IPS-18c (cell line): Measurements from ENCODE around the gene DRC7.
"Not testable (repeated sequence)": the region's sequence is repeated elsewhere in the genome, so short reads cannot be mapped to it uniquely, and the experiment has no call there.

Experiments
- H3K4me3 ChIP-seq: 2 replicates; pipeline ENCODE4 v1.7.0; 2013; ENCODE audit warnings: low read depth, mild to moderate bottlenecking, low read length, moderate library complexity; ENCODE audit not compliant: insufficient read depth
- H3K9me3 ChIP-seq: one replicate; pipeline ENCODE4 v1.6.1; 2013; ENCODE audit warnings: mild to moderate bottlenecking, low read length, moderate library complexity; ENCODE audit not compliant: control insufficient read depth, insufficient read depth

The DRC7 gene

GRCh38 chr16:57669476-57670162 lies 25.0 kb upstream of the DRC7 start:
- H3K4me3 ChIP-seq = no peak overlapping the region
- H3K9me3 ChIP-seq = no peaks in the 10 kb centered on the region

- H3K4me3 ChIP-seq = no peak overlapping the region
- H3K9me3 ChIP-seq = no peaks in the 10 kb centered on the region
Measured at GRCh38 chr16:57670196-57670595, 24.4 kb upstream of the DRC7 start.

- H3K4me3 ChIP-seq, H3K9me3 ChIP-seq: not testable (repeated sequence)
Measured at GRCh38 chr16:57671451-57671850, 23.2 kb upstream of the DRC7 start.

DNA sequence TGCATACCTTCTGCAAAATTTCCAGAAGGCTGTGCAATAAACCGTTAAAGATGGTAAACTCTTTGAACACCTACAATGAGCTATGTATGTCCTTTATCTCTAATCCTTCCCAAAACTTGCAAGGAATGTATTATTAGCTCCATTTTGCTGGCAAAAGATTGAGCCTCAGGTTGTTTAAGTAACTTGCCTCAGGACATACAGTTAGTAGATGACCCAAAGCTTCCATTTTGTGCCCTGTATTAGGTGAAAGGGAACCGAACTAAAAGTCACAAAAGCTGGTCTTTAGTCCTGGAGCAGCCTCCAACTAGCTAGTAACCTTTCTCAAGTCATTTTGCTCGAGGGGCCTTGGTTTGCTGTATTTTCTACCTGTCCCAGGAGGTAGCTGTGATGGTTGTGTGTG lies 22.2 kb upstream of the DRC7 start:
- no peak overlapping the region for H3K4me3 ChIP-seq
- no peaks in the 10 kb centered on the region for H3K9me3 ChIP-seq

GRCh38 chr16:57672824-57673223 lies 21.8 kb upstream of the DRC7 start:
- Histone ChIP-seq H3K4me3 (no peak overlapping the region), H3K9me3 (no peaks in the 10 kb centered on the region)

DNA sequence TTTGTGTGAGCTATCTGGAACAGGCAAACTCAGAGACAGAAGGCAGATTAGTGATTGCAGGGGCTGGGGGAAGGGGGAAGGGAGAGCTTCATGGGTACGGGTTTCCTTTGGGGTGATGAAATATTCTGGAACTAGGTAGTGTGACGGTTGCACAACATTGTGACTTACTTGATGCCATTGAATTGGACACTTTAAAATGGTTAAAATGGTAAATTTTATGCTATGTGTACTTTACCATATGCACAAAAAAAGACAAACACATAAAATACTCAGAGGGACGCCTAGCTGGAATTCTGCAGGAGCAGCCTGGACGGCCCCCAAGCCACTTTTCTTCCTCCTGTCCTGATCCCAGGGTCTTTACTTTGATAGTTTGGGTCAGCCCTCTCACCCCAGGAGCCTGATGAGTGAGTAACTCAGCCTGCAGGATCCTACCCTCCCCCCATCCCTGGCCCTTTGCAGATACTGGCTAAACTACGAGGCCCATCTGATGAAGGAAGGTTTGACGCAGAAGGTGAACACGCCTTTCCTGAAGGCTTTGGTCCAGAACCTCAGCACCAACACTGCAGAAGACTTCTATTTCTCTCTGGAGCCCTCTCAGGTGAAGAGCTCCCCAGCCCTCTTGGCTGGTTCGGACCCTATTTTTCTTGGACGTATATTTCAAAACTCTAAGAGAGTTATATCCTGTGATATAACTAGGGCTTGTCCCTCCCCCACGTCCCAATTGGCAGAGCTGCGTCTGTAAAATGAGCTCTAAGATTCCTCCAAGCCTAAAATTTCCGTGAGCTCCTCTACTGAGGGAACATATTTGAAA lies 18.7 kb upstream of the DRC7 start:
- H3K4me3 ChIP-seq = peak overlapping the region; percentile 24; the same call in 1 of the 2 replicates
- H3K9me3 ChIP-seq = no peaks in the 10 kb centered on the region

GRCh38 chr16:57676553-57677085 lies 18.0 kb upstream of the DRC7 start:
- no peak overlapping the region for H3K4me3 ChIP-seq
- no peaks in the 10 kb centered on the region for H3K9me3 ChIP-seq

DNA sequence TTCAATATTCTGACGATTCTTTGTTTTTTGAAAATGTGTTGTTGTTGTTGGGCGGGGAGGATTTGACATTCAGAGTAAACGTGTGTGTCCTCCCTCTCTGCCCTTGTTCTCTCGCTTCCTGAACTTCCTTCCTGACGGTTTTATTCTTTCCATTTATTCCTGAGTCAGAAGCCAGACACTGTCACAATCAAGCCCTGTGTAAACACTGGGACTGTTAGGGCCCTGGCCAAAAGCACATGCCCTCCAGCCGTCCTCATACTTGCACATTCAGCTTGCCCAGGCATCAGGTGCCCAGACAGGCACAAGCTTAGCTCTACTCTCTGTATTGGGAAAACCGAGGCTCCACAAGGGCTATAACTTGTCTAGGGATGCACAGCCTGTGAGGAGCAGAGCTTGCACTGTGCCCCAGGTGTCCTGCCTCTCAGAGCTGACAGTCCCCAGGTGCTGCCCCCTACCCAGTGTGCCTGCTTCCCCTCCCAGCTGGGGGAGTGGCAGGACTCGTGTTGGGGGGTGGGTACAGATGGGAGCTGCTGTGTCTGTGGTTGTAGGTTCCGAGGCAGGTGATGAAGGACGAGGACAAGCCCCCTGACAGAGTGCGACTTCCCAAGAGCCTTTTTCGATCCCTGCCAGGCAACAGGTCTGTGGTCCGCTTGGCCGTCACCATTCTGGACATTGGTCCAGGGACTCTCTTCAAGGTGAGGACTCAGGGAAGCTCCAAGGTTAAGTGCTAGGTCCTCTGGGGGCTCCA lies 16.8 kb upstream of the DRC7 start:
- Histone ChIP-seq H3K4me3 (no peak overlapping the region), H3K9me3 (no peaks in the 10 kb centered on the region)

GRCh38 chr16:57679016-57679415 lies 15.6 kb upstream of the DRC7 start:
- Histone ChIP-seq H3K9me3 (no peaks in the 10 kb centered on the region), H3K4me3 (no peak overlapping the region)

GRCh38 chr16:57679767-57680482 lies 14.7 kb upstream of the DRC7 start:
- H3K4me3 ChIP-seq = no peak overlapping the region
- no peaks in the 10 kb centered on the region for H3K9me3 ChIP-seq

DNA sequence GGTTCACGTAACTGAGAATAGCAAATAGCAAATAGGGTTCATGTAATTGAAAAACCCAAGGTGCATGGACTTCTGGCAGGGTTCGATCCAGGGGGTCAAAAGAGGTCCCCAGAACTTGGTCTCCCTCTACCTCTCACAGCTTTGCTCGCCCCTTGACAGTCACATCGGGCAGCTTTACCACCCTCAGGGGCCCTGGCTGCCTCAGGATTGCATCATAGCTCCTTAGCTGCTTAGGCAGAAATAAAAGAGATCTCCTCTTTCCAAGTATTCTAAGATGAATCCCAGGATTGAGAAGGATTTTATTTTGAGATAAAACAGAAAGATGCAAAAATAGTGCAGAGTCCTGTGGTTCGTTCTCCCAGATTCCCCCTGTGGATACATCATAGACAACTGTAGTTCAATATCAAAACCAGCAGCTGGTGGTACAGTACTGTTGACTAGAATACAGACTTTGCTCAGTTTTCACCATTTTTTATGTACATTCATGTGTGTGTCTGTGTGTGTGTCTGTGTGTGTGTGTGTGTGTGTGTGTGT lies 13.7 kb upstream of the DRC7 start:
- H3K4me3 ChIP-seq = no peak overlapping the region
- H3K9me3 ChIP-seq = no peaks in the 10 kb centered on the region

DNA sequence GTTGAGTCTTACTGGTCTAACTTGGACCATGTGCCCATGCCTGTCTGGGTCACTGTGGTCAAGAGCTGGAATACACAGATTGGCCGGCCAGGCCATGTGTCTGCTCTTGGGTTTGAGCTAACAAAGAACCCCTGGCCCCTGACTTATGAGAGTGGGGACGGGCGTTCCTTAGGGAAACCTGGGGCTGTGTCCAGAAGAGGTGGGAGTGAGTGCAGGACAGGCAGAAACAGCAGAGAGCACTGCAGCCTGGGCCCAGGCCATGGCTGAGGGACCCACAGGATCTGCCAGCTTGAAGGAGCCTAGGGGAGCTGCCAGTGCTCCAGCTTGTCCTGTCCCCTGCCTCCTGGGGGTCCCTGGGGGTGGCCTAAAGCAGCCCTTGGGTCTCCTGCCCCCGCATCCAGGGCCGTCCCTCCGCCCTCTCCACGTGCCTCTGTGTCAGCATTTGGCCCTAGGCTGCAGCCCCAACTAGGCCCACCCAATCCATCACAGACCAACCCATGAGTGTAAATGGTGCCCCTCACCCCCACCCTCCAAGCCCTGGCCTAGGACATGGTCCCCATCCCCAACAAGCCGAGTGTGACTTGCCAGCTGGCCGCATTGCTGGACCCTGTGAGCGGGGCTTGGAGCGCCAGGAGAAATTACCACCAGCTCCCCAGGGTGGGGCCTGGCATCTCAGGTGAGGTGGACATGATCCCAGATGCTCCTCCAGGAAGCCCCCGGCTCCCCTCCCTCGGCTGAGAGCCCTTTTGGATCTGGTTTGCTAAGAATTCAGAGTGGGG lies 12.5 kb upstream of the DRC7 start:
- Histone ChIP-seq H3K9me3 (no peaks in the 10 kb centered on the region), H3K4me3 (no peak overlapping the region)

DNA sequence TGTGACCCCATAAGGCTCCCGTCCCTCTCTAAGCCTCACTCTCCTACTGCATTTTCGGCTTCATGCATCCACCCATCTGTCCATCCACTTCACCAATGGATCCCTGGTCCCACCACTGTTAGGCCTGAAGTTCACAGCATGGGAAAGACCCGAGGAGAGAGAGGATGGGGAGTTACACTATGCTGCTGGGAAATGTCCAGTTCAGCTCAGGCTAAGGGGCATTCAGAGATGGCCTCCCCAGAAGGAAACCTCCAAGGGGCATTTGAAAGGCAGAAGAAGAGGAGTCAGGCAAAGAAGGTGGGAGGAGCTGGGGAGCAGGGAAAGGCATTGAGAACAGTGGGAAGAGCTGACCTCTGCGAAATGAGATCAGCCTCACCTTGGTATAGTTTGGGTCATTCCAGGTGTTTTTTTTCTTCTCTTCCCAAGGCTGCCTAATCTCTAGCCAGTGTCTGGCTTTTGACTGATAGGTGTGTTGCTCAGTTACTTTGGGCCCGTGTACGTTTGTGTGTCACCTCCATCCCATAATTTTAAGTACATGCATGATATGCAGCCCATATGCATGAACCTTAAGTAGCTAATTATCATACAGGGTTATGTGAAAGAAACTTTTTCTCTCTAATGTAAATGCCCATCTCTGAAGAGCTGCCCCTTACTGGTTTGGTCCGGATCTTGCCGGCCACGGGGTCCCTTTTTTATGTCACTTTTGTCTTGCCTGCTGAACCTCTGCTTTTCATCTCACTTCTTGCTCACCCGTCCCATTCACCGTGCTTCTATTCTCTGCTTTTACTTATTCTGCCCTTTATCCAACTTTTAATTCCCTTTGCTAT lies 11.6 kb upstream of the DRC7 start:
- no peaks in the 10 kb centered on the region for H3K9me3 ChIP-seq
- no peak overlapping the region for H3K4me3 ChIP-seq

DNA sequence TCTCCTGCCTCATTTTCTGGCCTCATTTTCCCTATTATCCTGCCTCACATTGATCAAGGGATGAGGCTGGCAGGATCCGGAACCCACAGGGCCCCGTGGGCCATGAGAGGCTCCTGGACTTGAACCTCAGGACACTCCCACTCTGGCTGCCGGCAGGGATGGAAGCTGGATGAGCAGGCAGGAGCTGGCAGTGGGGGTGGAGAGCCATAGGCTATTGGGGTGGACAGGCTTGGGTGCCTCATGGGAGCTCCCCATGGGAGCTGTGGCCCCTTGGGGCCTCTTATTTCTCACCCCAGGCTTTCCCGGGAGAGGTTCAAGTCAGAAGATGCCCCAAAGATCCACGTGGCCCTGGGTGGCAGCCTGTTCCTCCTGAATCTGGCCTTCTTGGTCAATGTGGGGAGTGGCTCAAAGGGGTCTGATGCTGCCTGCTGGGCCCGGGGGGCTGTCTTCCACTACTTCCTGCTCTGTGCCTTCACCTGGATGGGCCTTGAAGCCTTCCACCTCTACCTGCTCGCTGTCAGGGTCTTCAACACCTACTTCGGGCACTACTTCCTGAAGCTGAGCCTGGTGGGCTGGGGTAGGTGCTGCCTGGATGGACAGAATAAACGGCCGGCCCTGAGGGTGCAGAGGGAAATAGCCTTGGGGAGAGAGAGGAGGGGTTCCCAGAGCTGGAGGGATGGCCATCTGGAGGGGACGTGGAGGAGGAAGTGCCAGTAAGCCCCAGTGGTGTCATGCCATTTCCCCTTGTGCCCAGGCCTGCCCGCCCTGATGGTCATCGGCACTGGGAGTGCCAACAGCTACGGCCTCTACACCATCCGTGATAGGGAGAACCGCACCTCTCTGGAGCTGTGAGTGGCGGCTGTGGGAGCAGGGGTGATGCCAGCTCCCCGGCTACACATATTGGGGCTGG lies 10.7 kb upstream of the DRC7 start:
- Histone ChIP-seq H3K4me3 (no peak overlapping the region), H3K9me3 (no peaks in the 10 kb centered on the region)
